Caki2 (cell line): ENCODE data around the gene GABARAPL2. TPM values are rescaled to one million over a fixed set of nuclear protein-coding genes. Genes with fewer than 3 reads are reported as not detected.
"Not testable (repeated sequence)": the region's sequence is repeated elsewhere in the genome, so short reads cannot be mapped to it uniquely, and the experiment has no call there.

Source experiments
- DNase-seq: peaks from one replicate; pipeline ENCODE4 v3.0.0-alpha.2; 2015; ENCODE audit warnings: low read depth
- in situ Hi-C: cut with HindIII; loops from 2 replicates; pipeline ENCODE4 v1.10.0; 2016; ENCODE audit warnings: low sequenced_read_pairs, low pct_unique_long_range_greater_than_20kb, mixed read lengths
- total RNA-seq: library from RNA; depleted of rRNA; stranded (reverse); fragments of >200 nt; shearing (Covaris generic); gene quantifications from 2 replicates; pipeline ENCODE4 v1.2.3, GENCODE V29; 2014; ENCODE audit warnings: low replicate concordance; rRNA removed

Gene GABARAPL2
- 16.3 and 36.3 TPM in 2 replicates for total RNA-seq

GRCh38 chr16:75566040-75566757 is at the start of gene GABARAPL2:
GABARAPL2 (plus strand) TSS chr16:75566379; CDS start chr16:75566487, 108 bp downstream.
- DNase-seq = peak; percentile 71
- in situ Hi-C loops = no loop called here

DNA sequence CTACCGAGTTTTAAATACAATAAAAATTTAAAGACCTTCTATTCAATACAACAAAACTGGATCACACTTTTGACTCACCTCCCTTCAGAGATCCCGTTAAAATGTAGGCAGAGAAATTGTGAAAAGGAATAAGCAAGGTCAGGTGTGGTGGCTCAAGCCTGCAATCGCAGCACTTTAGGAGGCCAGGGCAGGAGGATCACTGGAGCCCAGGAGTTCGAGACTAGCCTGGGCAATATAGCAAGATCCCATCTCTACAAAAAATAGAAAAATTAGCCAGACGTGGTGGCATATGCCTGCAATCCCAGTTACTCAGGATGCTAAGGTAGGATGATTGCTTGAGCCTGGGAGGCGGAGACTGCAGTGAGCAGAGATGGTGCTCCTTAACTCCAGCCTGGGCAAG is 47.0 kb upstream of the GABARAPL2 start:
- in situ Hi-C loops = no loop called here
- DNase-seq = no peak

GRCh38 chr16:75526032-75526790 is 40.0 kb upstream of the GABARAPL2 start:
- DNase-seq = no peak
- in situ Hi-C loops = no loop called here

DNA sequence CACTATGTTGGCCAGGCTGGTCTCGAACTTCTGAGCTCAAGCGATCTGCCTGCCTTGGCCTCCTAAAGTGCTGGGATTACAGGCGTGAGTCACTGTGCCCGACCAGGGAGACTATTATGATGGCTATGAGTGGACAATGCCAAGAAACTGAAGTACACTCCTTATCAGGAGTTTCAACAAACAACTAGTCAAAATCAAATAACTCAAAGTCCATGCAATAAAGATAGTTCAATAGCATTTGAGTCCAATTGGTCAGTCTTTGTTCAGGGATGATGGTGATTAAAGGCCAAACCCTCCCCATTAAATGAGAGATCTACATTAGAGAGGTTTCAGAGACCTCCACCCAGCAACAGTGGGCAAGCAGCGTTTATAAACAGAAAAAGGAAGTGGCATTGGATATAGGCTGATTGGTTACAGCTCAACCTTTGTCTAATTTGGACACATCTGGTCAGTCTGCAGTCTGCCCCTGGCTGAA is 38.3 kb upstream of the GABARAPL2 start:
- in situ Hi-C loops = no loop called here

DNA sequence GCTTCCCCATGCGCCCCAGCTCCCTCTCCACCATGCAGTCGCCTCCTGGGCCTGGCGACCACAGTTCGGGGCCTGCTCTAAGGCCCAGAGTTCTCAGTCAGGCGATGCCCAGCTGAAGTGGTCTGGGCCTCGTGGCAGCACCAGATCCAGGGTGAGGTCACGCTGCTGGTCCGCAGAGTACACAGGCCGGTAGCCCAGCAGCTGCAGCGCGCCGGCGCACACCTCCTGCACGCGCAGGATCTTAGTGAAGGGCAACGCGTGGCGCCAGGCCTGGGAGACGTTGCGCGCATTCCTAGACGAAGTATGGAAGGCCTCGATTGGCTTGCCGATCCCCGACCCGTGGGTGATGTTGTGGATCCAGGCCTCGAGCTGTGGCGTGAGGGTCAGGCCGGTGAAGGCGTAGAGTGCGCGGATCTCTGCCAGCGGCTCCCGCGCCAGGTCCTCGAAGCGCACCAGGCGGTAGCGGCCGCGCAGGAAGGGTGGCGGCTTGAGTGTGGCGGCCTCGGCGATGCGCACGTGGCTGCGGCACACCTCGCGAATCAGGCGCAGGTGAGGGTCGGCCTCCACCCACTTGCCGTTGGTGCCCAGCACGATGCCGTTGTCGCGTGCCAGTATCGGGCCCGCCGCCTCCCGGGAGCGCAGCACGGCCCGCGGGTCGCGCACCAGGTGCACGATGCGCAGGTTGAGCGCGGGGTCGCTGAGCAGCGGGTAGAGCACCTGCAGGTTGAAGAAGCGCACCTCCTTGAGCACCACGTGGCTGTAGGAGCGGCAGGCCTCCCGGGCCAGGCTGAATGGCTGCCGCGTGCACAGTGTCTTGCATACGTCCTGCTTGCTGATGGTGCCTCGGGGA is 36.9 kb upstream of the GABARAPL2 start:
- in situ Hi-C loops = no loop called here
- DNase-seq = no peak

More for the DNA sequence above, 38.3 kb upstream of the GABARAPL2 start:
- DNase-seq = no peak

DNA sequence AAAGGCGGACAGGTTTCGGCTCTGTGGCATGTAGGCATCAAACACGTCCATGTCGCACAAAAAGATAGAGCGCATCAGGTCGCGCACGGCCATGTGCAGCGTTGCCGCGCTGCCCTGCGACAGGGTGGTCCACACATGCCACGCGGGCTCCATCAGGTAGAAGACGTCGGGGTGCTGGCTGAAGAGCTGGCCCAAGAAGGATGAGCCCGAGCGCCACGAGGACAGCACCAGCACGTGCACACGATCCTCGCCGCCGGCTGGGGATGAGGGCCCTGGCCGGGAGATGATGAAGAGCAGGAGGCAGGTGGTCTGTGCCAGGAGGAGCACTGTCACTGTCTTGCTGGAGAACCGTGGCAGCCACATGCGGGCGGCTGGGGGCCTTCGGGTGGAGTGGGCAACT is 36.2 kb upstream of the GABARAPL2 start:
- in situ Hi-C loops = no loop called here

GRCh38 chr16:75532142-75532765 is 33.9 kb upstream of the GABARAPL2 start:
- DNase-seq = no peak
- in situ Hi-C loops = no loop called here

More for the DNA sequence above, 36.2 kb upstream of the GABARAPL2 start:
- no peak for DNase-seq

- no peak for DNase-seq
- in situ Hi-C loops = no loop called here
Measured at GRCh38 chr16:75532791-75533190, 33.4 kb upstream of the GABARAPL2 start.

DNA sequence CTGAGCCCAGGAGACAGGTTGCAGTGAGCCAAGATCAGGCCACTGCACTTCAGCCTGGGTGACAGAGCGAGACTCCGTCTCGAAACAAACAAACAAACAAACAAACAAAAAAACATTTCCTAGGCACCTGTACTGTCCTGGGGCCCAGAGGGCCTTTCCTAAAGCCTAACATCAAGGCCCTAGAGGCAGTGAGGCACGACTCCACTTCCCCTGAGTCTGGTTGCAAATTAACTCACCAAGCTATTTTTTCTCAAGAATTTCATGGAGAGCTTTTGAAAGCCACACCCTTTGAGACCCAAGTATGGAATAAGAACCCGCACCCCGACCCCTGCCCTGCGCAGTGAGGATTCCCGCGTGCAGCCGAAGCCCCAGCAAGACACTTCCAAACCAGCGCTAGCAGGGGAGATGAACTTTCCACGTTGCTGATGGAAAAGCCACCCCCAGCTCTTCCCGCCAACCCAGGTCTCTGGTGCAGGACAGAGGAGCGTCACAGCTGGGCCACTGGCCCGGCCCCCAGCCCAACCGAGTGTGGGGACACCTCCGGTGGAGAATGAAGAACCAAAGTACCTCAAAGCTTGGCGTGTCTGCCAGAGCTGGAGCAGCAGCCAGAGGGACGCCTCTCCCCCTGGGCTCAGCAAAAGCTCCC is 31.5 kb upstream of the GABARAPL2 start:
- in situ Hi-C loops = no loop called here
- no peak for DNase-seq

DNA sequence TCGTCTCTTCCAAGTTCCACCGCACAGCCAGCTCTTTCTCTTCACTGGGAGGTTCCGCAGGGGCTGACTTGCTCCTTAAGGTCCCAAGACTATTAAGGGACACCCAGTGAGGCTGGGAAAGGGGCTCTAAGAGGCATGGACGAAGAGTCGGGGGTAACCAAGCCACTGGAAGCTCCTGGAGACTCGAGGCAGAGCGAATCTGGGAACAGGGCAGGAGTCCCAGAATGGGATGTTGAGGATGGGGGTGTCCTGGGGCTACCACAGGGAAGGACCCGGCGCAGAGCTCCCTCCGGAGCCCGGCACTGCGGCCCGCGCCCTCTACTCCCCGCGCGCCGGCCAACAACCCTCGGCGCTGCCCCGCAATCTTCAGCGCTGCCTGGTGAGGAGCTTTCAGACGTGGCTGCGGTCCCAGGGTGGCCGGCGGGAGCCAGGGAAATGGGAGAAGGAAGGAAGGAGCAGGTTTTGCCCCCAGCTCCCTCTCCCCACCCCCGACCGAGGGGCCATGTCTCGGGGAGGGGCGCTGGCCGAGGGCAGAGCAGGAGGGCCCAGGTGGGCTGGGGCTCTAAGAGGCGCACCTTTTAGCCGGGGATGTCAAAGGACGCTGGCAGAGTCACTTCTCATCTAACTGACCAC is 30.9 kb upstream of the GABARAPL2 start:
- no peak for DNase-seq
- in situ Hi-C loops = no loop called here

- DNase-seq = no peak
- in situ Hi-C loops = no loop called here
Measured at GRCh38 chr16:75535901-75536300, 30.3 kb upstream of the GABARAPL2 start, which contains the start of gene CHST5. CHST5 (minus strand) TSS chr16:75536108; CDS start chr16:75530384, 5,724 bp downstream.

DNA sequence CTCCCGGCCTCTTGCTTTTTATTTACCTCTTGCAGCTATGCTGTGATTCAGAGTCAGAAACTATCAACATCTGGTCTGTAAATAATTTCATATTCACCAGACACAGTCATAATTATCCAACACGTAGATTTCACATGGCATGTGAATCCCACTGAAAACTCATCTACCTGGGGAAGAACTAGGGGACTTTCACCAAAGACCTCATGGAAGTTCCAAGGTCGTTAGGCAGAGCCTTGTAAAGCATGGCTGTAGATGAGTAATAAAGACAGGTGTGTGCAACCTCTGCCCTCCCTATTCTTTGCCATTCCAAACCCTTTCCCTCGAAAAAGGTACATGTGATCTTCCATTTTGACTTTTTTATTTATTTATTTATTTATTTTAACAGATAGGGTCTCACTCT is 28.4 kb upstream of the GABARAPL2 start:
- in situ Hi-C loops = no loop called here
- DNase-seq = no peak

GRCh38 chr16:75538882-75539565 is 27.2 kb upstream of the GABARAPL2 start:
- in situ Hi-C loops, DNase-seq: not testable (repeated sequence)

- in situ Hi-C loops = no loop called here
- no peak for DNase-seq
Measured at GRCh38 chr16:75541236-75541635, 24.9 kb upstream of the GABARAPL2 start.

DNA sequence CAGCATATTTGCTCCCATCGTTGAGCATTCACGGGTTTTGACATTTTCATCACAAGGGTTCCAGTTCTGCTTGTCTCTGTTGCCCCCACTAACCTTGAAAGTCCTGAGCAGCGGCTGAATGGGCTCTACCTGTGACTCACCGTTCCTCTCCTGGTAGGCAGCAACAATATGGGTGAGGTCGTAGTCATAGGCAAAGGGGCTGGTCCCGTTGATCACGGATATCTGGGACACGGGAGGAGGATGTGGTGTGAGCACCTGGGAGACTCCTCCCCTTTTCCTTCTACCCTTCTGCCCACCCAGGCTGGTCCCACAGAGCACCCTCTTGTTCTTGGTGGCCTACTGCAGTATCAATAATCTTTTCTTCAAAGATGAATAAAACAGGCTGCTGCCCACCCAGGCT is 23.7 kb upstream of the GABARAPL2 start:
- DNase-seq, in situ Hi-C loops: not testable (repeated sequence)

DNA sequence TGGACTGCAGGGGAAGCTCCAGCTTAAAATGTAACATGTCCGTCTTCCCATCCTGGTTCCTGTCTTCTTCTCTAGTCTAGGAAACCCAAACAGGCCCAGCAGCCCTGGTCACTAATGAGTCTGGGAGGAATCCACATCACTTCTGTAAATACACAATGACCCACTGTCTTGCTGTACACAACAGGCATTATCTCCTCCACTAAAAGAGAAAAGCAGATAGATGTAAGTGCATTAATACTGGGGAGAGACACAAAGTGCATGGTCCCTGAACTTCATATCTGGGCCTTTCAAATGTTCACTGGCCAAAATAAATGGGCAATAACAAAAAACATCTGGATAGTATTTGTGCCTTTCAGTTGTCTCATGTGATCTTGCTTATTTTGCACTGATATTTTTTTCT is 20.3 kb upstream of the GABARAPL2 start:
- DNase-seq, in situ Hi-C loops: not testable (repeated sequence)

- in situ Hi-C loops = no loop called here
- DNase-seq = no peak
Measured at GRCh38 chr16:75546293-75546692, 19.9 kb upstream of the GABARAPL2 start.
